CD4-positive, alpha-beta T cell (primary cell): ENCODE results near the gene IGLL1. TPM values are rescaled to one million over a fixed set of nuclear protein-coding genes. Genes with fewer than 3 reads are reported as not detected.
A peak's percentile ranks its signal among the peaks of the same experiment; 100 is the strongest.

Experiments used
- ATAC-seq: fragments of 200-7000 bp; cut with Tn5 transposase; one replicate; pipeline ENCODE4 v1.10.0; 2022; ENCODE audit warnings: mild to moderate bottlenecking; ENCODE audit not compliant: poor library complexity
- CTCF ChIA-PET: fragments of 350-600 bp; sonication (Branson Sonifier 250); formaldehyde crosslinking; loops from one replicate; lab custom pipeline; 2021; ENCODE audit warnings: antibody characterized with exemption, inconsistent platforms; lab: Charles Lee
- POLR2A ChIA-PET: fragments of 350-600 bp; sonication (Branson Sonifier 250); formaldehyde crosslinking; loops from one replicate; lab custom pipeline; 2021; ENCODE audit warnings: antibody characterized with exemption, inconsistent platforms; lab: Charles Lee
- DNase-seq, 14 experiments: peaks; one replicate each; pipeline ENCODE4 v3.0.0-alpha.2; 2013 to 2020; ENCODE audit warnings: mixed read lengths in 2 of 14
- H3K27ac ChIP-seq, 2 donors: one replicate each; pipeline versions ENCODE4 v1.5.1 to v1.7.0; 2013; ENCODE audit warnings: low read length in 2 of 2, low read depth in 1 of 2, mild to moderate bottlenecking in 1 of 2
- H3K27me3 ChIP-seq, 2 experiments: 1 replicate in 1 of 2; 2 replicates in 1 of 2; pipeline versions ENCODE4 v1.6.1 to v1.7.0; 2013; ENCODE audit warnings: low read length in 2 of 2, control low read depth in 1 of 2, mild to moderate bottlenecking in 1 of 2, moderate library complexity in 1 of 2; ENCODE audit not compliant: insufficient read depth in 2 of 2, control insufficient read depth in 1 of 2
- H3K36me3 ChIP-seq: one replicate; pipeline ENCODE4 v1.6.1; 2013; ENCODE audit warnings: low read length, control low read depth; ENCODE audit not compliant: insufficient read depth
- H3K4me1 ChIP-seq: one replicate; pipeline ENCODE4 v1.6.1; 2013; ENCODE audit warnings: low read length, control low read depth; ENCODE audit not compliant: insufficient read depth
- H3K4me3 ChIP-seq: one replicate; pipeline ENCODE4 v1.5.1; 2013; ENCODE audit warnings: mild to moderate bottlenecking, low read length, moderate library complexity
- H3K9me3 ChIP-seq, 2 experiments: 1 replicate in 1 of 2; 2 replicates in 1 of 2; pipeline versions ENCODE4 v1.6.1 to v1.7.0; 2013; ENCODE audit warnings: low read length in 2 of 2, mild to moderate bottlenecking in 2 of 2, control low read depth in 1 of 2, moderate library complexity in 1 of 2; ENCODE audit not compliant: control insufficient read depth in 1 of 2, insufficient read depth in 1 of 2
- H3K27ac Mint-ChIP-seq: one replicate; pipeline ENCODE4 v1.8.0; 2020; ENCODE audit warnings: mixed read lengths
- H3K27me3 Mint-ChIP-seq: one replicate; pipeline ENCODE4 v1.8.0; 2021; ENCODE audit warnings: mixed read lengths
- H3K36me3 Mint-ChIP-seq: one replicate; pipeline ENCODE4 v1.8.0; 2021; ENCODE audit warnings: low read depth, mixed read lengths
- H3K4me1 Mint-ChIP-seq: one replicate; pipeline ENCODE4 v1.8.0; 2021; ENCODE audit warnings: low read depth, mixed read lengths
- H3K4me3 Mint-ChIP-seq: one replicate; pipeline ENCODE4 v1.8.0; 2020; ENCODE audit warnings: mild to moderate bottlenecking, mixed read lengths
- H3K9me3 Mint-ChIP-seq: one replicate; pipeline ENCODE4 v1.8.0; 2020; ENCODE audit warnings: mixed read lengths
- intact Hi-C, 2 experiments: fragments of 100-400 bp; cut with DNase I in 1 of 2; cut with micrococcal nuclease in 1 of 2; formaldehyde crosslinking; loops; one replicate each; pipeline versions ENCODE4 v1.15.1 to v1.9.0; 2023 to 2025; cut with DNase I, micrococcal nuclease
- total RNA-seq, 174 experiments: library from RNA in 2 of 174; stranded (reverse) in 2 of 174; gene quantifications; one replicate each; pipeline ENCODE4 v1.2.3 and lab custom pipeline; 2021 to 2026
- TF ChIP-seq, protein P1 (sequence below): fragments of 200-600 bp; IDR thresholded peaks from one replicate; pipeline ENCODE4 v1.8.0; 2022; ENCODE audit warnings: antibody characterized with exemption, mild to moderate bottlenecking

Gene IGLL1
- total RNA-seq, 2 experiments from 2014 or later: not detected

- TF ChIP-seq, protein P1, sequence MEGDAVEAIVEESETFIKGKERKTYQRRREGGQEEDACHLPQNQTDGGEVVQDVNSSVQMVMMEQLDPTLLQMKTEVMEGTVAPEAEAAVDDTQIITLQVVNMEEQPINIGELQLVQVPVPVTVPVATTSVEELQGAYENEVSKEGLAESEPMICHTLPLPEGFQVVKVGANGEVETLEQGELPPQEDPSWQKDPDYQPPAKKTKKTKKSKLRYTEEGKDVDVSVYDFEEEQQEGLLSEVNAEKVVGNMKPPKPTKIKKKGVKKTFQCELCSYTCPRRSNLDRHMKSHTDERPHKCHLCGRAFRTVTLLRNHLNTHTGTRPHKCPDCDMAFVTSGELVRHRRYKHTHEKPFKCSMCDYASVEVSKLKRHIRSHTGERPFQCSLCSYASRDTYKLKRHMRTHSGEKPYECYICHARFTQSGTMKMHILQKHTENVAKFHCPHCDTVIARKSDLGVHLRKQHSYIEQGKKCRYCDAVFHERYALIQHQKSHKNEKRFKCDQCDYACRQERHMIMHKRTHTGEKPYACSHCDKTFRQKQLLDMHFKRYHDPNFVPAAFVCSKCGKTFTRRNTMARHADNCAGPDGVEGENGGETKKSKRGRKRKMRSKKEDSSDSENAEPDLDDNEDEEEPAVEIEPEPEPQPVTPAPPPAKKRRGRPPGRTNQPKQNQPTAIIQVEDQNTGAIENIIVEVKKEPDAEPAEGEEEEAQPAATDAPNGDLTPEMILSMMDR: no peak
- Mint-ChIP-seq H3K9me3 (no peaks in the 10 kb centered on the region), H3K27me3 (peaks cover 11% of the 10 kb centered on the region), H3K4me3 (no peak overlapping the region), H3K36me3 (no peaks in the 10 kb centered on the region), H3K4me1 (no peaks in the 10 kb centered on the region), H3K27ac (no peak overlapping the region)
- H3K36me3 ChIP-seq: no peaks in the 10 kb centered on the region
- peaks cover 0 to 4% of the 10 kb centered on the region in 2 experiments for H3K9me3 ChIP-seq
- ChIA-PET POLR2A (no interaction called here), CTCF (no interaction called here)
- H3K27me3 ChIP-seq: peaks cover 0 to 3% of the 10 kb centered on the region in 2 experiments
- H3K4me3 ChIP-seq: no peak overlapping the region
- no peak overlapping the region for H3K27ac ChIP-seq
- intact Hi-C loops: no loop called here
- ATAC-seq (no peak), DNase-seq (peak in 1 of 14 experiments; percentile 20)
- no peaks in the 10 kb centered on the region for H3K4me1 ChIP-seq
Observed at GRCh38 chr22:23557036-23557435, 23.1 kb downstream of the IGLL1 start.

- no peak overlapping the region for H3K4me3 ChIP-seq
- H3K27ac ChIP-seq: no peak overlapping the region
- no peaks in the 10 kb centered on the region for H3K4me1 ChIP-seq
- Mint-ChIP-seq H3K9me3 (no peaks in the 10 kb centered on the region), H3K27me3 (peaks cover 11% of the 10 kb centered on the region), H3K4me3 (no peak overlapping the region), H3K36me3 (no peaks in the 10 kb centered on the region), H3K27ac (no peak overlapping the region), H3K4me1 (no peaks in the 10 kb centered on the region)
- peaks cover 0 to 3% of the 10 kb centered on the region in 2 experiments for H3K27me3 ChIP-seq
- TF ChIP-seq, protein P1: no peak
- no peaks in the 10 kb centered on the region for H3K36me3 ChIP-seq
- intact Hi-C loops: no loop called here
- ChIA-PET POLR2A (interaction anchor here (0.6 kb wide), 1 partner anchor 1080 kb away, joined by 3 read pairs; no protein-coding TSS in a partner anchor), CTCF (no interaction called here)
- peaks cover 0 to 4% of the 10 kb centered on the region in 2 experiments for H3K9me3 ChIP-seq
- DNase-seq: peak in 1 of 14 experiments; percentile 8
- no peak for ATAC-seq
Observed at GRCh38 chr22:23556026-23556620, 24.0 kb downstream of the IGLL1 start.

DNA sequence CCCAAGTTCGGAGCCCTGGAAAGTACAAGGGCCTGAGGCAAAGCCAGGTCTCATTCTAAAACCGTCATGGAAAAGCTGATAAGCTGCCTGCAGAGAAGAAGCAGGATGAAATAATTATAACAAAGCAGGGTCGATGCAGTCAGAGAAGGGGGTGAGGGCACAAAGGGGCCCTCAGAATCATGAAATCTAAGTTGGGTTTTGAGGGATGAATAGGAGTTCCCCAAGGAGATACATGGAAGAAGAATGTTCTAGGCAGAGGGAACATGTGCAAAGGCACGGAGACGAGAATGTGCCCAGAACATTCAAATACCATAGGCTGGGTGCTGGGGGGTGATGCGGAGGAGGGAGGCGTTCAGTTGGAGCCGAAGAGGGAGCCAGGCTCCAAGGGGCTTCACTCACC is 25.0 kb downstream of the IGLL1 start:
- no peaks in the 10 kb centered on the region for H3K9me3 Mint-ChIP-seq
- H3K9me3 ChIP-seq: peaks cover 0 to 4% of the 10 kb centered on the region in 2 experiments
- ChIA-PET CTCF (no interaction called here), POLR2A (no interaction called here)
- peaks cover 0 to 3% of the 10 kb centered on the region in 2 experiments for H3K27me3 ChIP-seq
- DNase-seq (no peak), ATAC-seq (no peak)
- intact Hi-C loops: no loop called here
- no peaks in the 10 kb centered on the region for H3K36me3 Mint-ChIP-seq
- no peaks in the 10 kb centered on the region for H3K4me1 Mint-ChIP-seq
- H3K27ac ChIP-seq: no peak overlapping the region
- no peaks in the 10 kb centered on the region for H3K36me3 ChIP-seq
- no peaks in the 10 kb centered on the region for H3K4me1 ChIP-seq
- H3K27me3 Mint-ChIP-seq: peaks cover 11% of the 10 kb centered on the region
- no peak overlapping the region for H3K4me3 ChIP-seq
- H3K4me3 Mint-ChIP-seq: no peak overlapping the region
- no peak overlapping the region for H3K27ac Mint-ChIP-seq
- TF ChIP-seq, protein P1: no peak
